Astrocyte (in vitro differentiated cells and primary cell): ENCODE results near the gene SHISA7. TPM values are rescaled to one million over a fixed set of nuclear protein-coding genes. Genes with fewer than 3 reads are reported as not detected.

Source experiments
- DNase-seq: peaks from one replicate; pipeline ENCODE4 v3.0.0-alpha.2; 2010; ENCODE audit warnings: low read depth
- FAIRE-seq: peaks from 2 replicates; lab custom pipeline; 2011; peaks lifted over from hg19 to GRCh38; lab: Jason Lieb, UNC
- H2AFZ ChIP-seq: 2 replicates; pipeline ENCODE4 v1.6.0; 2012; ENCODE audit warnings: low read depth, low read length, inconsistent platforms
- H3K27ac ChIP-seq: 2 replicates; pipeline ENCODE4 v1.5.1; 2011; ENCODE audit warnings: low read depth, low read length, inconsistent platforms
- H3K27me3 ChIP-seq: 2 replicates; pipeline ENCODE4 v1.6.0; 2011; ENCODE audit warnings: low read length, inconsistent platforms; ENCODE audit not compliant: insufficient read depth
- H3K36me3 ChIP-seq: 2 replicates; pipeline ENCODE4 v1.5.1; 2011; ENCODE audit warnings: low read length, inconsistent platforms; ENCODE audit not compliant: insufficient read depth
- H3K4me1 ChIP-seq: 2 replicates; pipeline ENCODE4 v1.5.1; 2011; ENCODE audit warnings: low read length, inconsistent platforms; ENCODE audit not compliant: insufficient read depth
- H3K4me2 ChIP-seq: 2 replicates; pipeline ENCODE4 v1.6.0; 2012; ENCODE audit warnings: low read length, inconsistent platforms
- H3K4me3 ChIP-seq: 2 replicates; pipeline ENCODE4 v1.5.1; 2011; ENCODE audit warnings: low read depth, mild to moderate bottlenecking, low read length, inconsistent platforms; ENCODE audit not compliant: insufficient read depth
- H3K79me2 ChIP-seq: 2 replicates; pipeline ENCODE4 v1.6.0; 2012; ENCODE audit warnings: mild to moderate bottlenecking, low read length, inconsistent platforms; ENCODE audit not compliant: insufficient read depth
- H3K9ac ChIP-seq: 2 replicates; pipeline ENCODE4 v1.6.0; 2012; ENCODE audit warnings: mild to moderate bottlenecking, low read length, inconsistent platforms
- H3K9me3 ChIP-seq: 2 replicates; pipeline ENCODE4 v1.5.1; 2012; ENCODE audit warnings: low read depth, mild to moderate bottlenecking, low read length, inconsistent platforms; ENCODE audit not compliant: insufficient read depth
- H4K20me1 ChIP-seq: 2 replicates; pipeline ENCODE4 v1.6.0; 2012; ENCODE audit warnings: low read length, inconsistent platforms; ENCODE audit not compliant: insufficient read depth
- H3K27ac Mint-ChIP-seq: one replicate; pipeline ENCODE4 v1.8.0; 2021; ENCODE audit warnings: mild to moderate bottlenecking, mixed read lengths; ENCODE audit not compliant: unreplicated experiment
- H3K27me3 Mint-ChIP-seq: one replicate; pipeline ENCODE4 v1.8.0; 2021; ENCODE audit warnings: low read depth, mixed read lengths; ENCODE audit not compliant: unreplicated experiment
- H3K36me3 Mint-ChIP-seq: one replicate; pipeline ENCODE4 v1.8.0; 2021; ENCODE audit warnings: low read depth, mixed read lengths; ENCODE audit not compliant: unreplicated experiment
- H3K4me1 Mint-ChIP-seq: one replicate; pipeline ENCODE4 v1.8.0; 2021; ENCODE audit warnings: low read depth, mixed read lengths; ENCODE audit not compliant: unreplicated experiment
- H3K4me3 Mint-ChIP-seq: one replicate; pipeline ENCODE4 v1.8.0; 2021; ENCODE audit warnings: mild to moderate bottlenecking, moderate library complexity, mixed read lengths; ENCODE audit not compliant: unreplicated experiment
- H3K9me3 Mint-ChIP-seq: one replicate; pipeline ENCODE4 v1.8.0; 2021; ENCODE audit warnings: mild to moderate bottlenecking, mixed read lengths; ENCODE audit not compliant: unreplicated experiment
- EZH2 ChIP-seq: IDR thresholded peaks from 2 replicates; pipeline ENCODE4 v1.6.1; 2012; ENCODE audit warnings: mild to moderate bottlenecking, low read length, inconsistent platforms; ENCODE audit not compliant: insufficient read depth
- total RNA-seq: library from RNA; stranded (reverse); gene quantifications from 2 replicates; pipeline ENCODE4 v1.2.1, GENCODE V29; 2021
- TF ChIP-seq, protein P1 (sequence below): IDR thresholded peaks from 2 replicates; pipeline ENCODE4 v1.5.1; 2011; ENCODE audit warnings: low read depth, mild to moderate bottlenecking, inconsistent platforms, low read length, moderate library complexity; ENCODE audit not compliant: insufficient read depth

The SHISA7 gene
- total RNA-seq, 1 donor from 2014 or later = 0.09 TPM

DNA sequence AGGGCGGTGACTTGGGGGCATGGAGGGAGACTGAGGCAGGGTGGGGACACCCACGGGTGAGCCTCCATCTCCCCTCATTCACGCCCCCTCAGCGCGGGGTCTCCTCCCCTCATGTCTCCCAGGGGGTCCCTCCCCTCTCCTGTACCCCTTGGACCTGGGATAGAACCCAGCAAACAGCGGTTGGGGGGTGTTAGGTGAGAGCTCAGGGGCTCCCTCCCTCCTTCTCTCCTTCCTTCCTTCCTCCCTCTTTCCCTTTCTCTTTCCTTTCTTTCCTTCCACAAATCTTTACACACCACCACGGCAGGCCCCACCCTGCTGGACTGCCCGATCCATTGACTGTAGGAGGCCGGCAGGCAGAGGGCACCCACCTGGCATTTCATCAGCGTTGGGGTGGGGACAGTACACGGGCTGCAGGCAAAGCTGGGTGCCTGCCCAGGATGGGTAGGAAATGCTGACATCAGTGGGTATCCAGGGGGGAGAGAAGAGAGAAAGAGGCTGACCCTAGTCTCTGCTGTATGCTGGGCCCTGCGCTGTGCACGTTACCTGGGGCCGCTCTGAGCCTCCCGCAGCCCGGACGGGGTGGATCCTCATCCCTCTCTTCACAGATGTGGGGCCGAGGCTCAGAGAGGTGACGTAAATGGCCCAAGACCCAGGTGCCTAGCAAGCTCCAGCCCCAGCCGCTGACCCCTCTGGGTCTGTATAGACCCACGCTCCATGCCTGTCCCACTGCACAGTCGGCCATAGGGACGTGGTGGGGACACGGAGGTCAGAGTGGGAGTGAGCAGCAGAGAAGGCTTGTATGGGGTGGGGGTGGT is 48.7 kb upstream of the SHISA7 start:
- H3K9me3 ChIP-seq = no peaks in the 10 kb centered on the region
- H3K4me3 Mint-ChIP-seq = no peak overlapping the region
- no peaks in the 10 kb centered on the region for H3K36me3 ChIP-seq
- no peaks in the 10 kb centered on the region for H3K27me3 ChIP-seq
- H3K36me3 Mint-ChIP-seq = peaks cover 5% of the 10 kb centered on the region
- H3K9me3 Mint-ChIP-seq = no peaks in the 10 kb centered on the region
- H3K27me3 Mint-ChIP-seq = no peaks in the 10 kb centered on the region
- H3K79me2 ChIP-seq = no peaks in the 10 kb centered on the region
- H3K27ac Mint-ChIP-seq = no peak overlapping the region
- no peak for FAIRE-seq
- no peak overlapping the region for H3K27ac ChIP-seq
- H3K4me2 ChIP-seq = no peak overlapping the region
- TF ChIP-seq, protein P1, sequence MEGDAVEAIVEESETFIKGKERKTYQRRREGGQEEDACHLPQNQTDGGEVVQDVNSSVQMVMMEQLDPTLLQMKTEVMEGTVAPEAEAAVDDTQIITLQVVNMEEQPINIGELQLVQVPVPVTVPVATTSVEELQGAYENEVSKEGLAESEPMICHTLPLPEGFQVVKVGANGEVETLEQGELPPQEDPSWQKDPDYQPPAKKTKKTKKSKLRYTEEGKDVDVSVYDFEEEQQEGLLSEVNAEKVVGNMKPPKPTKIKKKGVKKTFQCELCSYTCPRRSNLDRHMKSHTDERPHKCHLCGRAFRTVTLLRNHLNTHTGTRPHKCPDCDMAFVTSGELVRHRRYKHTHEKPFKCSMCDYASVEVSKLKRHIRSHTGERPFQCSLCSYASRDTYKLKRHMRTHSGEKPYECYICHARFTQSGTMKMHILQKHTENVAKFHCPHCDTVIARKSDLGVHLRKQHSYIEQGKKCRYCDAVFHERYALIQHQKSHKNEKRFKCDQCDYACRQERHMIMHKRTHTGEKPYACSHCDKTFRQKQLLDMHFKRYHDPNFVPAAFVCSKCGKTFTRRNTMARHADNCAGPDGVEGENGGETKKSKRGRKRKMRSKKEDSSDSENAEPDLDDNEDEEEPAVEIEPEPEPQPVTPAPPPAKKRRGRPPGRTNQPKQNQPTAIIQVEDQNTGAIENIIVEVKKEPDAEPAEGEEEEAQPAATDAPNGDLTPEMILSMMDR = no peak
- no peak for TF ChIP-seq EZH2
- H3K9ac ChIP-seq = no peak overlapping the region
- H3K4me3 ChIP-seq = no peak overlapping the region
- no peak overlapping the region for H2AFZ ChIP-seq
- H3K4me1 ChIP-seq = peaks cover 45% of the 10 kb centered on the region
- peaks cover 19% of the 10 kb centered on the region for H3K4me1 Mint-ChIP-seq
- H4K20me1 ChIP-seq = no peaks in the 10 kb centered on the region
- no peak for DNase-seq

DNA sequence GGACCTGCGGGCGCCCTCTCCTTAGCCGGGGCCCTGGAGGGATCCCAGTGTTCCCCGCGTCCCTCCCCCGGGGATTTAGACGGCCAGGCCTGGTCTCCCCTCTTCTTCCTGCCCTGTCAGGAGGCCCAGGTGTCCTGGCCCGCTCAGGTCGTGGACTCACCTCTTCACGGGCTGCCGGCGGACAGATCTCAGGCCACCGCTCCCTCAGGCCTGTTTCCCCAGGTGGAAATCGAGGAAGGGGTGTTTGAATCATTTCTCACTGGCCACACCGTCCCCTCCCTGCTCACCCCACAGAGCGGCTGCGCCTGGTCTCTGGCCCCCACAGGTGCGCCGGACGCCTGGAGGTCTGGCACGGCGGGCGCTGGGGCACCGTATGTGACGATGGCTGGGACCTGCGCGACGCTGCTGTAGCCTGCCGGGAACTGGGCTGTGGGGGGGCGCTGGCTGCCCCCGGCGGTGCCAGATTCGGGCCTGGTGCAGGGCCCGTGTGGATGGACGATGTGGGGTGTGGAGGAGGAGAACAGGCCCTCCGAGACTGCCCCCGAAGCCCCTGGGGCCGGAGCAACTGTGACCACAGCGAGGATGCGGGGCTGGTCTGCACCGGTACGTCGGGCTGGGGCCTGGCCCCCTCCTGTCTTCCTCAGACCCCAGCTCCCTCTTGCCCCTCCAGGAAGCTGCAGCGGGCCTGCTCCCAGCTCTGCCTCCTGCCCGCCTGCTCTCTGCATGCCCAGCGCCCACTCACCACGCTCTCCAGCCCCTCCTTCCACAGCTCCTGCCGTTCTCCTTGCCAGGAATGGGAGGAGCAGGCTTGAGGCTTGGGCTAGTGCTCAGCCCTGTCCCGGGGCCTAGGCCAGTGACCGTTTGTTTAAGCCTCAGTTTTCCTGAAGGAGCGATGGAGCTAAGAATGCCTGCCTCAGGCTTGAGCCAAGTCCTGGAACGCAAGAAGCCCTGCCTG is 47.7 kb upstream of the SHISA7 start:
- Mint-ChIP-seq H3K4me1 (peaks cover 24% of the 10 kb centered on the region), H3K9me3 (no peaks in the 10 kb centered on the region), H3K27me3 (no peaks in the 10 kb centered on the region), H3K36me3 (peaks cover 5% of the 10 kb centered on the region), H3K4me3 (no peak overlapping the region), H3K27ac (no peak overlapping the region)
- Histone ChIP-seq H3K4me2 (no peak overlapping the region), H3K27ac (no peak overlapping the region), H3K36me3 (no peaks in the 10 kb centered on the region), H2AFZ (no peak overlapping the region), H3K79me2 (peaks cover 5% of the 10 kb centered on the region), H3K4me3 (no peak overlapping the region), H4K20me1 (no peaks in the 10 kb centered on the region), H3K9me3 (no peaks in the 10 kb centered on the region), H3K4me1 (peaks cover 55% of the 10 kb centered on the region), H3K9ac (no peak overlapping the region), H3K27me3 (no peaks in the 10 kb centered on the region)
- DNase-seq (no peak), FAIRE-seq (no peak)
- no peak for TF ChIP-seq EZH2
- TF ChIP-seq, protein P1 = no peak
